Measurements from ENCODE around the gene ZNF282.

Gene ZNF282

DNA sequence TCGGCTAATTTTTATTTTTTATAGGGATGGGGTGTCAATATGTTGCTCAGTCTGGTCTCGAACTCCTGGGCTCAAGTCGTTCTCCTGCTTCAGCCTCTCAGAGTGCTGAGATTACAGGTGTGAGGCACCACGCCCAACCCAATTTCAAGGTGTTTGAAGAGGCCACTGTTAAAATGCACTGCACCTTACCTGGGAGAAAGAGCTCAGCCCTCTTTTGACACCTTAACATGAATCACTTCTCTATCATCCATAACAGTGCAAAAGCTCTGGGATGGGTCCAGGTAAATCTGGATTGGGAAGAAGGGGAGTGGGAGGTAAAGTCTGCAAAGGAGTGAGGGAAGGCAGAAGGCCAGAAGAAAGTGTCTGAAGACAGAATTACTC lies 557 bp upstream of the ZNF282 start:
- FAIRE-seq: no peak

DNA sequence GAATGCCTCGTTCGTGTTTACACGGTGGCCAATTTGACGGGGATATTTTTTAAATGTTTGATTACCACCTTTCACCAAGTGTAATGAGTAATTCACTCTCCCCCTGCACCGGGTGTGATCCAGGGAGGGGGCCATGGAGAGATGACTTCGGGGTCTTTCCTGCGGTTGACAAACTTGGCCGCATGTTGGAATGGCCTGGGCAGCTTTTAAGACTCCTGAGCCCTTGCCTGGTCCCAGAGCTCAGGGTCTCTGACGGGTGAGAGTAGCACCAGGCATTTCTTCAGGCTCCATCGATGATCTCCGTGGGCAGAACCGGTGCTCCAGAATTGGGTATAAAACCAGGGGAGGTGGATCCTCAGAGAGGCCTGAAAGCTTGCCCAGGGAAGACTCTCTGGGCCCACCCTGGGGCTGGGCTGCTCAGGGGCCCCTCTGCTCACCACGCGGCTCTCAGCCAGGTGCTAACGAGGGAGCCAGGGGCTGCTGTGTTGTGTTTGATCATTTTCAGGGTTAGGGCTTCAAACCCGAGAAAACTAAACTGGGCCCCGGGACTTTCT lies 882 bp downstream of the ZNF282 start:
- FAIRE-seq: no peak

DNA sequence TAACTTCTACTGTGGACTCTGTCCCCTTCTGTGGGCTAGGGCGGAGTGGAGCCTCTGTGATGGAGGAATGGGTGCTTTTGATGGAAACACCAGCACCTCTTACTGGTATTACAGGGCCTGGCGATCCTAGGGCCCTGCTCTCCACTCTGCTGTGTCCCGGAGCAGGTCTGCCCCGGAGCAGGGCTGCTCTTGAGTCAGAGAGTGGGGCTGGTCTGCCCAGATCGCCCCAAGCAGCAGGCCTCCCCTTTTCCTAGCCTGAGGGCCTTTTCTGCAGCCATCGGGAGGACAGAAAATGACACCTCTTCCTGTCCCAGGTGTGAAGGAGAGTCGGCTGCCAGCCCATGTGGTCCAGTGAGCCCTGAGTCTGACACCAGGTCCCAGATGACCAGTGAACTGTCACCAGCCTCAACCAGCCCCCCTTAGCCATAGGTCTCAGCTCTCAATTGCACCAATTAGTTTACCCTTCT lies 1.4 kb downstream of the ZNF282 start:
- no peak for FAIRE-seq

DNA sequence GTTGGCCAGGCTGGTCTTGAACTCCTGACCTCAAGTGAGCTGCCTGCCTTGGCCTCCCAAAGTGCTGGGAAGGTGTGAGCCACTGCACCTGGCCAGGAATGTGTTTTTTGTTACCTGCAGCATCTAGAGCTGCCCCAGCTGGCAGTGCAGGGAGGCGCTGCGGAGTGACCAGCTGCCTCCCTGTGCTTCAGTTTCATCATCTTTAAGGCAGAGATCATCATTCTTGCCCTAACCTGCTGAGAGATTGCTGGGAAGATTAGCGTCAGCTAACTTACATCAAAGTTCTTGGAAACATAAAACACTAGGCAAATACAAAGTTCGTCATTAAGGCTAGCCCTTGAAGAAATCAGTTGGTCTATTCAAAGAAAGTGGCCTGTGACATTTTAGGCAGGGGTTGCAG lies 2.3 kb downstream of the ZNF282 start:
- no peak for FAIRE-seq

DNA sequence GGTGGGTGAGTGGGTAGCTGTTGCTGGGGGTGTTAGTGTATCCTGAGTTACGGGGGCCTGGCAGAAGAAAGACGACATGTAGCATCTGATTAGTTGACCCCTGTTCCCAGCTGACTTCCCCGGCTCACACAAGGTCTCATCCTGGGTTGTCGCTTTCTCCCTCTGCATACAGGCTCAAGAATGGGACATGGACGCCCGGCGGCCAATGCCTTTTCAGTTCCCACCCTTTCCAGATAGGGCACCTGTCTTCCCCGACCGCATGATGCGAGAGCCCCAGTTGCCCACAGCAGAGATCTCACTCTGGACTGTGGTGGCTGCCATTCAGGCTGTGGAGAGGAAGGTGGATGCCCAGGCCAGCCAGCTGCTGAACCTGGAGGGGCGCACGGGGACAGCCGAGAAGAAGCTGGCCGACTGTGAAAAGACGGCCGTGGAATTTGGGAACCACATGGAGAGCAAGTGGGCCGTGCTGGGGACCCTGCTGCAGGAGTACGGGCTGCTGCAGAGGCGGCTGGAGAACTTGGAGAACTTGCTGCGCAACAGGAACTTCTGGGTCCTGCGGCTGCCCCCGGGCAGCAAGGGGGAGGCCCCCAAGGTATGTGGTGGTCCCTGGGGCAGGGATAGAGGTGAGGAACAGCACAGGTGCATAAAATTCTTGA lies 2.9 kb downstream of the ZNF282 start:
- no peak for FAIRE-seq

DNA sequence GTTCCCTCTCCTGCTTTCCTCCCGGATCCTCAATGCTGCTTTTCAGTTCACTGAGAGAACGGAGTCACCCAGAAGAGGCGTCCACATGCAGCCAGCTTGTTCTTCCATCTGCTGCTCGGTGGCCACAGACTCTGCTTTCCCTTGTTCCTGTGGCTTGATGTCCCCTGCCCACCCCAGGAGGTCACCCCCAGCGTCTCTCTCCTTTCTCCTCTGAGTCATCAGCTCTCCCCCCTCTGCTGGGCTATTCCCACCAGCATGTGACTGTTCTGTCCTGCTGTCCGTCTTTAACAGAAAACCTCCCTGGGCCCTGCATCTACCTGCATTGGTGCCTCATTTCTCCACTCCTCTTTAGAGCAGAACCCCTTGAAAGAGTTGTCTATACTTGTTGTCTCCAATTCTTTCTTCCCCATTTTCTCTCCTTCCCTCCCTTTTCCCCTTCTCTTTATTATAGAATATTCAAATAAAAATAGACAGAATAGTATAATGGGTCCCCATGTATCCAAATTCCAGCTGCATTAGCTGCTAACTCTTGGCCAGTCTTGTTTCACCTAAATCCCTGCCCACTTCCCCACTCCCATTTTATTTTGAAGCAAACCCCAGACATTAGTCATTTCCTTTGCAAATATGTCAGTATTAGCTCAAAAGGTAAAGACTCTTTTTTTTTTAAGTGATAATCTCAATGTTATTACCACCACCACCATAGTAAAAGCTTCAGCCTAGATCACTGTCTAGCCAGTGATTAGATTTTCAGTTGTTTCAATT lies 4.1 kb downstream of the ZNF282 start:
- FAIRE-seq: no peak

DNA sequence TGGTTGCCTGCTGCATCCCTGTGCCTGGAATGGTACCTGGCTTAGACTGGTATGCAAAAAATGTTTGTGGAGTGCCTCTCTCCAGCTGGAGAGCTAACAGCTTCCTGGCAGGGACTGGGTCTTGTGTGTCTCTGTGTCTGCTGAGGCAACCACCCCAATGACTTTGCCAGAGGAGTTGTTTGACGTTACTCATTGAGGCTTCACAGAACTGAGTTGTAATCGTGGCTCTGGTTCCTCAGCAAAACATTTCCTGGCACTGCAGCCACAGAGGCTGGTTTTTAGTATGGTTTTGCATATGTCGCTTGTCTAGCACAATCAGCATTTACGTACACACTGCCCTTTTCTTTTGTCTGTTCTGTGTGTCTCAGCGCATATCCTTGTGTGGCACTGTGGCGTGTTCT lies 7.5 kb downstream of the ZNF282 start:
- FAIRE-seq: no peak

DNA sequence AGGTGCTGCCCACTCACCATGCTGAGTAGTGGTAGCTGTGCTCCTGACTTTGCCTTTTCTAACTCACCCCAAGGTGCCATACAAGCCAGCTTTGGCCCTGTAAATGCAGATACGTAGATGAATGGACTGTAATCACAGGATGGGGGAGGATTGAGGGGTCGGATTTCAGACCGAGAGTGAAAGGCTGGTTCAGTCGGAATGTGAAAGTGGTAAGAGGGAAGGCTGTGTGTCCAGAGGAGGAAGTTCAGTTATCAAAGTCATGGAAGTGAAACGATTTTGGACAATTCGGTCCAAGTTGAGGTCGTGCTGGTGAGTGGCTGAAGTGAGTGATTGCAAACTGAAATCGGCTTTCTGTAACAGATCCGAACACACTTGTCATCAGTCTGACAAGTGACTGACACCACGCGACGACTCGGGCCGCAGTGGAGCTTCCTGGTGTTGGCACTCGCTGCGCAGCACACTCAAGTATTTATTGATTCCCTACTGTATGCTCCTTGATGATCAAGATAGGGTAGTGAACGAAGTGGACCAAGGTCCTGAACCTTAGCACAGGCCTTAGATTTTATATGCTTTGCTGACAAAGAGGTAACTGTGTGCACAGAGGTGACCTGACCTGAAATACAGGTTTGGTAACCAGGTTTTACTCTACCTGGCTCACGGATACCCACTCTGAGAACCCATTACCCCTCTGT lies 10.5 kb downstream of the ZNF282 start:
- FAIRE-seq: no peak

DNA sequence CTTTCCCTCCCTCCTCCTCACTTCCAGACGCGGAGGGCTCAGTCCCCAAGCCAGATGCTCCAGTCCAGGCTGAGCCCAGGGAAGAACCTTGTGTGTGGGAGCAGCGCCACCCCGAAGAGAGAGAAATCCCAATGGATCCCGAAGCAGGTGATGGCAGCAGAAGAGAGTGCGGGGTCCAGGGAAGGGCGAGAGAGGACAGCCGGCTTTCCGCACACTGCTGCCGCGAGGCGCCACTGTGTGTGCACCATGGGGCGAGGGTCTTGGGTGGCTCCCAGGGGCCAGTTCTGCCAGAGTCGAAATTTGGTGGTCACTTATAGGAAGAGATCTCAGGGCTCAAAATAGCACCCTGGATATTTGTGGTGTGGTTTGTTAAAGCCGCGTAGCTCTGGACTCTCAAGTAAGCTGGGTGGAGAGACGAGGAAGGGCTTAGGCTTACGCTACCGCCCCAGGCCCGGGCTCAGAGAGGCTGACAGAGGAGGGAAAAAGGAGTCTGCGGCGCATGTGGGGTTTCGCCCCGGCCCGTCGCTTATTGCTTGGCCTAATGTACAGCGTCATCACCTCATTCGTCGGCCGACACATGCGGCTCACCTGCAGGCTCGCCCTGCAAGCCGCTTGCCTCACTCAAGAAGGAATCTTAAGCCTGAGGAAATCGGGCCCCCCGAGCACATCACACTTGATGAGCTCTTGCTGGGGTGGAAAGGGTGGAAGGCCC lies 12.1 kb downstream of the ZNF282 start:
- FAIRE-seq: no peak

DNA sequence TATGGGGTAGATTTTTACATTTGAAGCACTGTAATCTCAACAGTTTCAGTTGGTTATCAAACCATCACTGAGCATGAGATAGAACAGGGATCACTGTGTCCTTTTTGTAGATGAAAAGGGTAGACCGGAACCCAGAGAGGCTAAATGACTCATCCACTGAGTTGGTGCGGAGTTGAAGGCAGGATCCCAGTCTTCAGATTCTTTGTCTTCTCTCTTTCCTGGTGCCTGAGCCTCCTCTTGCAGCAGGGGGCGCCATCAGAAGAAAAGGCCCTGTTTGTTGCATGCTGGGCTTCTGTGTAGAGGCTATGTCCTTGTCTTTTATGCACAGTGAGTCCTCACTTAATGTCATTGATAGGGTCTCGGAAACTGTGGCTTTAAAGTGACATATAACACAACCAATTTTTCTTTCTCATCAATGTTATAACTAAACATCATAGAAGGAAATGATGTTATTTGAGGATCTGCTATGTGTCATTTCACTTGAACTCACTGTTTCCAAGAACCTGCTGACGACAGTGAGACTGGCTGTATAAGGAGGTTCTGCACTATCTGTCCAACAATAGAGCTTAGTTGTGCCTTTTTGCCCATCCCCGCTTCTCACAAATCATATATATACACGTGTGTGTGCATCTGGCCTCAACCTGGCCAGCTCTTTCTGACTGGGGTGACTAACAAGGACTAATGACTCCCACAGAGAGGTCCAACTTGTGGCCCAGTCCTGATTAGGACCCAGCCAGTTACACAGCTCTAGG lies 14.3 kb downstream of the ZNF282 start:
- FAIRE-seq: peak; percentile 74

DNA sequence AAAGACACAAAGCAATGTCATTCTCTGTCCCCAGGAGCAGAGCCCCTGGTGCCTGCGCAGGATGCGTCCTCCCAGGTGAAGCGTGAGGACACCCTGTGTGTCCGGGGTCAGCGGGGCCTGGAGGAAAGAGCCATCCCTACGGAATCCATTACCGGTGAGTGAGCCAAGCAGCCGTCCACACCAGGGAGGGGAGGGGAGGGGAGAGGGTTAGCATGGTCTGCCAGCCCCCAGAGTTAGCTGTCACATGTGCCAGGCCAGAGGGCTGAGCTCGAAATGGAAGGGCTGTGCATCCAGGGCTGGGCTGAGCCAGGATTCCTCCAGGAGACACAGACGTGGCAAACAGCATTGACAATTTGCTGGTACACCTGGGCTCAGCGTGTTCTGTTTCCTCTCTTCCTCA lies 15.2 kb downstream of the ZNF282 start:
- no peak for FAIRE-seq

DNA sequence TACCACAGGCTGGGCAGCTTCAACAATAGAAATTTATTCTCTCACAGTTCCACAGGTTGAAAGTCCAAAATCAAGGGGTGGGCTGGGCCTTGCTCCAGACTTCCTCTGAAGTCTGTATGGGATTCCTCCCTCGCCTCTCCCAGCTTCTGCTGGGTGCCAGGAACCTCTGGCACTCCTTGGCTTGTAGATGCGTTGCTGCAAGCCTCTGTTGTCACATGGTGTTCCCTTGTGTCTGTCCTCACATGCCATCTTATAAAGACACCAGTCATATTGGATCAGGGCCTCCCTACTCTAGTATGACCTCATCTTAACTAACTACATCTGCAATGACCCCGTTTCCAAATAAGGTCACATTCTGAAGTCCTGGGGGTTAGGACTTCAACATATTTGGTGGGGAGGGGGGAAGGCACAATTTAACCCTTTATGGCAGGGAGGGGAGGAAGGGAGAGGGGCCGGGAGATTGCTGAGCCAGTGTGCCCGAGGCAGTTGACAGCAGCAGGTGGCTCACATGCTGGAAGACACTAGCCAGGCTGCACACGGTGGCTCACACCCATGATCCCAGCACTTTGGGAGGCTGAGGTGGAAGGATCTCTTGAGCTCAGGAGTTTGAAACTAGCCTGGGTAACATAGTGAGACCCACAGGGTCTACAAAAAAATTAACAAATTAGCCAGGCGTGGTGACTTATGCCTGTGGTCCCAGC lies 18.8 kb downstream of the ZNF282 start:
- FAIRE-seq: no peak

DNA sequence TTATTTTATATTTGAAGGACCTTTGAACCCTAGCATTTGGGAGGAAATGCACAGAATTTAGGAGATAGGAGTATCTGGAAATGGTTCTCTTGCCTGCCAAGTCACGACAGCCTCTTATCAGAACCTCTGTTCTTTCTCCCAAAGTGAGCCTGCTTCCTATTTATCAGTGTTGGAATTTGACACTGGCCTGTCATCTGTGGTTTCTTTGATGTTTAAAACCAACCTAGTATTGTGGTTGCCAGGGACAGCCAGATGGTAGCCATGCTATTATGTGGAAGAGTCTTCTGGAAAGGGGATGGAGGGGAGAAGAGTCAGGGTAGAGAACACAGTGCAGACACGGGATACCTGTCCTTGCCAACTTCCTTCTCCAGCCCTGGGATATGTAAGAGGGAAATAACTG lies 21.1 kb downstream of the ZNF282 start:
- no peak for FAIRE-seq

DNA sequence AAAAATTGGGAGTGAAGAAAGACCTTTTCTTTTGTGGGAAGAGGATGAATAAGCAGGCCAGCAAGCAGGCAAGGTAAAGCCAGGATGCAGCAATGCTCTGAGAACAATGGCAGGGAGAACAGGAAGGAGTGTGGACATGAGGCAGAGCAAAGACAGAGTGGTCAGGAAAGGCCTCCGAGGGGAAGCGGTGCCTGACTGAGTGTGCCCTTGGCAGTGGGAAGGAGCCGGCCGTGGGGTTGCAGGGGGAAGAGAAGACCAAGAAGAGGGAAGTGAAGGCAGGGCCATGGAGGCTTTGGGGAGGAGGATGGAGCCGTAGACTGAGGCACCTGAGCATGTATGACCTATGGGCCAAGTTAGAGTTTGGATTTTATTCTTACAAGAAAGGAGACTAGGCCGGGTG lies 22.2 kb downstream of the ZNF282 start:
- FAIRE-seq: no peak

DNA sequence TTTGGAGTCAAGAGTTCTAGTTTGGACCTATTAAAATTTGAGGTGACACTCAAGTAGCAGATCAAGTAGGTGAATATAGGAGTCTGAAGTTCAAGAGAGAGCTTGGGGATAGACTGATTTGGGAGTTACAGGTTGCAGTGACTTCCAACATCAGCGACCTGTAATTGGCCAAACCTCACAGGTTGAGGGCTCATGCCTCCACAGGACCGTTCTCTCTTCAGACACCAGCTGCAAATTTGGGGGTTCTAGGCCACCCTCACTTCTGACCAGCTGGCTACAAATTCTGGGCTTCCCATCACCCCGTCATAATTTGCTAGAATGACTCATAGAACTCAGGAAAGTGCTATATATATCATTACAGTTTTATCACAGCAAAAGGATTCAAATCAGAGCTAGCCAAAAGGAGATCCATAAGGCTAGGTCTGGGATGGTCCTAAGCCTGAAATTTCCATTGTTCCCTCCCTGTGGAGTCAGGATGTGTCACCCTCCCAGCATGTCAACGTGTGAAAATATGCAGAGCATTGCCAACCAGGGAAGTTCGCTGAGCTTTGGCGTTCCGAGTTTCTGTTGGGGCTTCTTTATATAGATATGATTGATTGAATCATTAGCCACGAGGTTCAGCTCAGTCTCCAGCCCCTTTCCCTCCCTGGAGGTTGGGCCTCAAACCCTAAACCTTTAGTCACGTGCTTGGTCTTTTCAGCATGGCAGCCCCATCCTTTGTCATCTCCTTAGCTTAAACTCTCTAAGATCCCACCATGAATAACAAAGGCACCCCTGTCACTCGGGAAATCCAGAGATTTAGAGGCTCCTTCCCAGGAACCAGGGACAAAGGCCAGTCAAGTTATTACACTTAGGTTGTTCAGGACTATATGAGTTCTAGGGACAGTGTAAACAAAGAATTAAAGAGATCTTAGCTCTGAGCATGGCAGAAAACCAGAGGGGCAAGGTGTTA lies 23.4 kb downstream of the ZNF282 start:
- FAIRE-seq: no peak

DNA sequence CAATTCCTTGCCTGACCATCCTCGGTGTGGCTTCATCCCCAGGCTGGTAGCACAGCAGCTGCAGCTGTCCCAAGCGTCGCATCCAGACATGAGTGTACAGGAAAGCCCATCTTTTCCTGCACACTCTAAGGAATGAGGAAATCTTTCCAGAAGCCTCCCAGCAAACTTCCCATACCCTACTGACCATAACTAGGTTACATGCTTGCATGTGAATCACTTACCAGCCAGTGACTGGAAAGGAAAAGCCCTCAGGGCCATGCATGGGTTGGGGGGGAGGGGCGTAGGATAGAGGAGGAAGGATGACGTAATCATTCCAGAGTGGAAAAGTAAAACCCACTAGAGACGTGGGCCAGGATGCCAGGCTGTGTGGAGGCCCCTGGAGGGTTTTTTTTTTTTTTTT lies 25.2 kb downstream of the ZNF282 start:
- FAIRE-seq: no peak

DNA sequence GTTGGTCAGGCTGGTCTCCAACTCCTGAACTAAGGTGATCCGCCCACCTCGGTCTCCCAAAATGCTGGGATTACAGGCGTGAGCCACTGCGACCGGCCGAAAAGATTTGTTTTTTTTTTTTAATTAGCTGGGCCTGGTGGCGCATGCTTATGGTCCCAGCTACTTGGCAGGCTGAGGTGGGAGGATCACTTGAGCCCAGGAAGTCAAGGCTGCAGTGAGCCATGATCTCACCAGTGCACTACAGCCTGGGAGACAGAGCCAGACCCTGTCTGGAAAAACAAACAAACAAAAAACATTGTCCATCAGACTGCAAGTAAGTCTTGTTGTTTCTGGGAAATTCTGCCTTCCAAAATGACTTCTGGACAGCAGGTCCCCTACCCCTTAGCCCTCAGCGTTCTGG lies 27.8 kb downstream of the ZNF282 start:
- no peak for FAIRE-seq

DNA sequence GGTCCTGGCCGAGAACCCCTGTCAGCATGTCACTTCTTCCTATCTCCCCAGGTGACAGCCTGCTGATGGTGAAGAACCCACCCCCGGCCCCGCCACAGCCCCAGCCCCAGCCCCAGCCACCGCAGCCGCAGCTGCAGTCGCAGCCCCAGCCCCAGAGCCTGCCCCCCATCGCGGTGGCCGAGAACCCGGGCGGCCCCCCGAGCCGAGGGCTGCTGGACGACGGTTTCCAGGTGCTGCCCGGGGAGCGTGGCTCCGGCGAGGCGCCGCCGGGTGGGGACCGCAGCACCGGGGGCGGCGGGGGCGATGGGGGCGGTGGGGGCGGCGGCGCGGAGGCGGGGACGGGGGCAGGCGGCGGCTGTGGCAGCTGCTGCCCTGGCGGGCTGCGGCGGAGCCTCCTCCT lies 28.4 kb downstream of the ZNF282 start:
- FAIRE-seq: no peak

DNA sequence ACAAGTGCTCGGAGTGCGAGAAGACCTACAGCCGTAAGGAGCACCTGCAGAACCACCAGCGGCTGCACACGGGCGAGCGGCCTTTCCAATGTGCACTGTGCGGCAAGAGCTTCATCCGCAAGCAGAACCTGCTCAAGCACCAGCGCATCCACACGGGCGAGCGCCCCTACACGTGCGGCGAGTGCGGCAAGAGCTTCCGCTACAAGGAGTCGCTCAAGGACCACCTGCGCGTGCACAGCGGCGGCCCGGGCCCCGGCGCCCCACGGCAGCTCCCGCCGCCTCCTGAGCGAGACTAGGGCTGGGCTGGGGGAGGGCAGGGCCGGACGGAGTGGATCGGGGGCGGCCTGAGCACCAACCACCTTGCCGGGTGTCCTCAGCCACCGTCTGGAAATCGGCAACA lies 29.0 kb downstream of the ZNF282 start:
- FAIRE-seq: no peak

DNA sequence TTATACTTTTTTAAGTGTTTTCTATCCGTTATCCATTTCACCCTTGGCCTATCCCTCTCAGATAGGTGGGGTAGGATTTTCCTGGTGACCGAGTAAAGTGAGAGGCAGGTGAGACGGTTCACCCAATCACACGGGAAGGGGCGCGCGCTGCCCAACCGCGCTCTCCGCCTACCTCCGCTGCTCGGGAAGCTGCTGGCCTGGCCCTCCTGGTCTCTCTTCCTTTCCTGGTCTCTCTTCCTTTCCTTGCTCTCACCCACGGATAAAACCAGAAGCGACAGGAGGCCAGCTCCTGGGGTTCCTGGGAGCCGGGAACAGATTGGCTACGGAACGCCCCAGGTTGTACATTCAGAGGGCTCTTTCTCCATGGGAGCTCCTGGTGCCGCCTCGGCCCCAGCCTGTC lies 29.8 kb downstream of the ZNF282 start:
- FAIRE-seq: no peak

DNA sequence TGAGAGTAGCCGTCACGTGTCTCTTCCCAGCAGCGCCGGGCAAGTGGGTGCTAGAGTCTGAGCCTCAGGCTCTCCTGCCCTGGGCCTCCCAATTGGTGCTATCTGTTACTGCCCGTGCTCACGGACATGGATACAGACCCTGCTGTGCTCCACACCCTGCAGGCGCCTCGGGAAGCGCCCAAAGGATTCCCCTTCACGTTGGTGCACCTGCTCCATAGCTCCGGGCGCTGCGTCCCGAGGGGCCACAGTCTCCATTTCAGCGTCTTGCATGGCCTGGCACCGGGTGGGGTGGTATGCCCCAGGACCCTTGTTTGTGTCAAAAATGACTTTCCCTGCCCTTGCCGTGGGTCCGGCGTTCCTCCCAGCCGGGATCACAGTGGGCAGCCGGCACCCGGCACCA lies 30.3 kb downstream of the ZNF282 start:
- FAIRE-seq: no peak

Data from A204.1 (cell line).